ENCODE results near the gene SLC25A39. TPM values are rescaled to one million over a fixed set of nuclear protein-coding genes. Genes with fewer than 3 reads are reported as not detected.
A peak's percentile ranks its signal among the peaks of the same experiment; 100 is the strongest.
"Not testable (repeated sequence)": the region's sequence is repeated elsewhere in the genome, so short reads cannot be mapped to it uniquely, and the experiment has no call there.

The SLC25A39 gene
- total RNA-seq, 2 donors from 2014 or later: 116 to 132 TPM

DNA sequence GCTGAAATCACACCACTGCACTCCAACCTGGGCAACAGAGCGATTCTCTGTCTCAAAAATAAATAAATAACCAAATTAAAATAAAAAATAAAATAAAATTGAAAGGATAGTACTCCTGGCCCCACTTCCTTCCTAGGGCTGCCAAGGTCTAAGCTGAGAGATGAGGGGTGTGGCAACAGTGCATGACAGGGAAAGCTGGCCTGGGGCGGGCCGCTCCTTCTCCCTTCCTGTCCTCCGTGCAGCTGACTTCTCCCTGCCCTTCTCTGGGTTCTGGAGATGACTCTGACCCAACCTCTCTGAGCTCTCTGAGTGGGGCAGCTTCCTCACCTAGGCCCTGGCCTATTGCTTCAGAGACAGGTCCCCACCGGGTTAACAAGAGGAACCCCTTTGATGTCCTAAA lies 8.7 kb upstream of the SLC25A39 start:
- no peaks in the 10 kb centered on the region for H3K36me3 ChIP-seq
- H3K27ac ChIP-seq: no peak overlapping the region
- H3K4me3 ChIP-seq: no peak overlapping the region
- no peak for TF ChIP-seq POLR2A (IDR thresholded peaks at IDR 0.05)
- no peak for TF ChIP-seq POLR2AphosphoS5 (IDR thresholded peaks at IDR 0.05)
- TF ChIP-seq, protein P1, sequence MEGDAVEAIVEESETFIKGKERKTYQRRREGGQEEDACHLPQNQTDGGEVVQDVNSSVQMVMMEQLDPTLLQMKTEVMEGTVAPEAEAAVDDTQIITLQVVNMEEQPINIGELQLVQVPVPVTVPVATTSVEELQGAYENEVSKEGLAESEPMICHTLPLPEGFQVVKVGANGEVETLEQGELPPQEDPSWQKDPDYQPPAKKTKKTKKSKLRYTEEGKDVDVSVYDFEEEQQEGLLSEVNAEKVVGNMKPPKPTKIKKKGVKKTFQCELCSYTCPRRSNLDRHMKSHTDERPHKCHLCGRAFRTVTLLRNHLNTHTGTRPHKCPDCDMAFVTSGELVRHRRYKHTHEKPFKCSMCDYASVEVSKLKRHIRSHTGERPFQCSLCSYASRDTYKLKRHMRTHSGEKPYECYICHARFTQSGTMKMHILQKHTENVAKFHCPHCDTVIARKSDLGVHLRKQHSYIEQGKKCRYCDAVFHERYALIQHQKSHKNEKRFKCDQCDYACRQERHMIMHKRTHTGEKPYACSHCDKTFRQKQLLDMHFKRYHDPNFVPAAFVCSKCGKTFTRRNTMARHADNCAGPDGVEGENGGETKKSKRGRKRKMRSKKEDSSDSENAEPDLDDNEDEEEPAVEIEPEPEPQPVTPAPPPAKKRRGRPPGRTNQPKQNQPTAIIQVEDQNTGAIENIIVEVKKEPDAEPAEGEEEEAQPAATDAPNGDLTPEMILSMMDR (IDR thresholded peaks at IDR 0.05): no peak
- DNase-seq (ENCODE audit: low spot score): no peak
- intact Hi-C loops (cut with DNase I): no loop called here
- 57% methylated on average over 5 of the region's 5 CpGs for WGBS
- H3K9me3 ChIP-seq: no peaks in the 10 kb centered on the region
- H3K27me3 ChIP-seq (replicated peaks; ENCODE audit: insufficient read depth): no peaks in the 10 kb centered on the region
- no peaks in the 10 kb centered on the region for H3K4me1 ChIP-seq (replicated peaks)

DNA sequence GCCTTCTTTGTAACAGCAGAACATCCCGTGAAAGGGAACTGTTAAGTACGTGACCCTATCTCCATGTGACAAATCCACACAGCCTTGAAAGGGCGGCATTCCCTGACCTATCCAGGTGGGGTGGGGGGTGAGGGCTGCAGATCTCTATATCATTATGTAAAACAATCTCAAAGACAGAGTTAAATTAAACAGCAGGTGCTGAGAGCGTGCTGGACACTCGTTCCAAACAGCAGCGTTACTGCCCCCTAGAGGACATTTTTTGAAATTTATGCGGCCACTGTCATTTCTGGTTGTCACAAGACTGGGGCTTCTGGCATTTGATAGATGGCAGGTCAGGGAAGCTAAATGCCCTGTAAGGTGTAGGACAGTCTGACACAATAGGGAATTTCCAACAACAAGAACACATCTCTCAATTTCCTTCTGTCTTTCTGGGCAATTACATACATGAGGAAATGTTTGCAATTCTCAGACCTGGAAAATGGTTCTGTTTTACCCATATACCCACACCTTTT lies 6.7 kb upstream of the SLC25A39 start:
- intact Hi-C loops (cut with DNase I): no loop called here
- H3K9me3 ChIP-seq: no peaks in the 10 kb centered on the region
- peak; percentile 63 for DNase-seq (ENCODE audit: low spot score)
- 4% methylated on average over 7 of the region's 7 CpGs for WGBS
- H3K4me3 ChIP-seq: no peak overlapping the region
- H3K4me1 ChIP-seq (replicated peaks): no peaks in the 10 kb centered on the region
- H3K27me3 ChIP-seq (replicated peaks; ENCODE audit: insufficient read depth): no peaks in the 10 kb centered on the region
- no peaks in the 10 kb centered on the region for H3K36me3 ChIP-seq
- TF ChIP-seq POLR2AphosphoS5 (IDR thresholded peaks at IDR 0.05): peak; percentile 69
- TF ChIP-seq, protein P1 (IDR thresholded peaks at IDR 0.05): peak in 3 of 4 experiments; percentile 77 to 80 (median 78)
- no peak for TF ChIP-seq POLR2A (IDR thresholded peaks at IDR 0.05)
- H3K27ac ChIP-seq: no peak overlapping the region

DNA sequence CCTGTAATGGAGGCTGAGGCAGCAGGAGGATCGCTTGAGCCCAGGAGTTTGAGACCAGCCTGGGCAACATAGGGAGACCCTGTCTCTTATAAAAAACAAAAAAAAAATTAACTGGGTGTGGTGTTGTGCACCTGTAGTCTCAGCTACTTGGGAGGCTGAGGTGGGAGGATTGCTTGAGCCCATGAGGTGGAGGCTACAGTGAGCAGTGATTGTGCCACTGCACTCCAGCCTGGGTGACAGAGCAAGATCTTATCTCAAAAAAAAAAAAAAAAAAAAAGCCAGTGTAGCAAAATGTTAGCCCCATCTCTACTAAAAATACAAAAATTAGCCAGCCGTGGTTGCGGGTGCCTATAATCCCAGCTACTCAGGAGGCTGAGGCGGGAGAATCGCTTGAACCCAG lies 5.6 kb upstream of the SLC25A39 start:
- WGBS: 92% methylated on average over 5 of the region's 5 CpGs
- H3K27ac ChIP-seq; H3K4me1 ChIP-seq (replicated peaks); intact Hi-C loops (cut with DNase I); H3K27me3 ChIP-seq (replicated peaks; ENCODE audit: insufficient read depth); H3K9me3 ChIP-seq; H3K4me3 ChIP-seq; DNase-seq (ENCODE audit: low spot score); H3K36me3 ChIP-seq: not testable (repeated sequence)

DNA sequence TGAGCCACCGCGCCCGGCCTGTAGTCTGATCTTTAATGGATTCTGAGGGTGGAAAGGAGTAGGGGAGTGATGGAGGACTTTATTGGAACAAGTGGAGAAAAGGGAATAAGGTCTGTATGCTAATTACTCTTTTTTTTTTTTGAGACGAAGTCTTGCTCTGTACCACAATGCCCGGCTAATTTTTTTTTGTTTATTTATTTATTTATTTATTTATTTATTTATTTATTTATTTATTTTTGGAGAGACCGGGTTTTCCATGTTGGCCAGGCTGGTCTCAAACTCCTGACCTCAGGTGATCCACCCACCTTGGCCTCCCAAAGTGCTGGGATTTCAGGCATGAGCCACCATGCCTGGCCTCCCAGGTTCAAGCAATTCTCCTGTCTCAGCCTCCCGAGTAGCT lies 4.9 kb upstream of the SLC25A39 start:
- intact Hi-C loops (cut with DNase I); H3K36me3 ChIP-seq; H3K4me3 ChIP-seq; H3K9me3 ChIP-seq; H3K27me3 ChIP-seq (replicated peaks; ENCODE audit: insufficient read depth); H3K27ac ChIP-seq; DNase-seq (ENCODE audit: low spot score); H3K4me1 ChIP-seq (replicated peaks): not testable (repeated sequence)
- WGBS: 92% methylated on average over 7 of the region's 7 CpGs

DNA sequence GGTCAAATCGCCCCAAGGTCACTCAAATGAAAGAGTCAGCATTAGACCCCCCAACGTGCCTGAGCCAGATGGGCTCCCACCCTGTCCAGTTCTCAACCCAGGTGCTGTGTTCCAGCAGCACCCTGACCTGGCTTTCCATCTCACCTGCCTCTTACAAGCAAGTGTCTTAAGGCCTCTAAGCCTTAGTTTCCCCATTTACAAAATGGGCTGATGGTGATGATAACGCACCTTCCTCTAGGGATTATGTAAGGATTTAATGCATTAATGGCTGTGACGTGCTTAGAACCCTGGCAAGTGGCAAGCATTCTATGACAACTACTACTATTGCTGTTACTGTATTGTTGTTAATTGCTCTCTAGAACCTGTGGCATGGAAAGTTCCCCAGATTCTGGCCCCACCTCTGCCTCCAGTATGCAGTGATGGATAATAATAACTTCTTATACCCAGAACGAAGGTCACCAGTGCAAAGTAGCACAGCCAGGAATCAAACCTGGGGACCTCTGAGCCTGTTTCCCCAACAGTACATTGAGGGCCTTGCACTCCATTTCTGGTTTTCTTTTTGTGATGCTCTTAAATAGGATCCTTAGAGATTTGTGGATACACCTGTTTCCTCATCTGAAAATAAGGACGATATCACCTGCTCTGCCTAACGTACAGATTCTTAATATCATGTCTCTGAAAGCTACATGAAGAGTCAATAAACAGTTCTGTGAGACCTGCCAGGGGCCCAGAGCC lies 3.3 kb upstream of the SLC25A39 start:
- intact Hi-C loops (cut with DNase I): loop anchor here (2.0 kb wide), 1 partner anchor 109 kb away; the partner anchor contains the start of gene UBTF
- Histone ChIP-seq H3K27me3 (replicated peaks; ENCODE audit: insufficient read depth) (no peaks in the 10 kb centered on the region), H3K36me3 (no peaks in the 10 kb centered on the region), H3K4me3 (no peak overlapping the region), H3K4me1 (replicated peaks) (peaks cover 6% of the 10 kb centered on the region), H3K27ac (no peak overlapping the region), H3K9me3 (no peaks in the 10 kb centered on the region)
- TF ChIP-seq, protein P1 (IDR thresholded peaks at IDR 0.05): no peak
- TF ChIP-seq POLR2A (IDR thresholded peaks at IDR 0.05) (no peak), POLR2AphosphoS5 (IDR thresholded peaks at IDR 0.05) (no peak)
- WGBS: 72% methylated on average over 7 of the region's 7 CpGs
- DNase-seq (ENCODE audit: low spot score): no peak
